Measurements from ENCODE around the gene MAD2L1. TPM values are rescaled to one million over a fixed set of nuclear protein-coding genes. Genes with fewer than 3 reads are reported as not detected.

MAD2L1 gene
- total and polyA plus RNA-seq, 2 of the 13 experiments (the other 11 are each of a cell fraction or from before 2014, with no cell fraction given), result 40.6 to 109 TPM

DNA sequence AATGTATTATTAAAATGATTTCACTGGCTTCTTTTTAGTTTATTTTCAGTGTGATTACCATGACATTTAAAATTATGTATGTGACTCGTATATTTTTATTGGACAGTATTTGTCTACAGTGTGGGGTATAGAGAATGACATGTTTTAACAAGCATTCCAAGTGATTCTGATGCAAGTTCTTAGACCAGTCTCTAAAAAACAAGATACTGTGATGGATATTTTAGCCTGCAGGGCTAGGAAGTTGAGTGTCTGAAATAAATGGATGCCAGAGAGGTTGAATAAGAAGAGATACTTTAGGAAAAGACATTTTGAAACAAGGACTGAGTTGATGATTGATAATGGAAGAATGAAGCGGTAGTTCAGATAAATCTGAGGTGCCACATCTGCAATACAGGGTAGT, 3.5 kb upstream of the MAD2L1 start:
- WGBS (ENCODE audit: low lambda C conversion rate), result 96% methylated on average over 2 of the region's 2 CpGs
- no peak overlapping the region for H3K27ac ChIP-seq (ENCODE audit: extremely low read length, insufficient read depth, low read length)
- no peak overlapping the region for H3K9ac ChIP-seq (ENCODE audit: insufficient read depth, low read depth, low read length)
- no peak for FAIRE-seq
- peaks cover 20% of the 10 kb centered on the region; the same call in 1 of the 2 replicates for H3K4me1 ChIP-seq (ENCODE audit: insufficient read depth, low read length)
- in situ Hi-C loops (cut with HindIII; ENCODE audit: extremely low pct_ligation_motif_present, low pct_unique_long_range_greater_than_20kb) (no loop called here), intact Hi-C loops (cut with micrococcal nuclease; ENCODE audit: unreplicated experiment) (no loop called here)
- no peak for ATAC-seq
- H4K20me1 ChIP-seq (ENCODE audit: insufficient read depth, low read length), result no peaks in the 10 kb centered on the region
- BruUV-seq (replicated peaks), result no TSS peak
- TF ChIP-seq ZNF143 (CRISPR knock-in tag; IDR thresholded peaks at IDR 0.05) (no peak), PHF8 (CRISPR knock-in tag; IDR thresholded peaks at IDR 0.05) (no peak), ZNF761 (CRISPR knock-in tag; conservative IDR thresholded peaks at IDR 0.05) (no peak), ZFP37 (CRISPR knock-in tag; IDR thresholded peaks at IDR 0.05; ENCODE audit: borderline replicate concordance) (no peak), BORCS8-MEF2B (CRISPR knock-in tag; IDR thresholded peaks at IDR 0.05) (no peak), SMAD1 (CRISPR knock-in tag; IDR thresholded peaks at IDR 0.05; ENCODE audit: borderline replicate concordance, low read depth) (no peak), ATF5 (CRISPR knock-in tag; IDR thresholded peaks at IDR 0.05; ENCODE audit: low read depth) (no peak), ZNF468 (CRISPR knock-in tag; IDR thresholded peaks at IDR 0.05) (no peak), ZNF672 (CRISPR knock-in tag; IDR thresholded peaks at IDR 0.05) (no peak)
- TF ChIP-seq, protein P1, sequence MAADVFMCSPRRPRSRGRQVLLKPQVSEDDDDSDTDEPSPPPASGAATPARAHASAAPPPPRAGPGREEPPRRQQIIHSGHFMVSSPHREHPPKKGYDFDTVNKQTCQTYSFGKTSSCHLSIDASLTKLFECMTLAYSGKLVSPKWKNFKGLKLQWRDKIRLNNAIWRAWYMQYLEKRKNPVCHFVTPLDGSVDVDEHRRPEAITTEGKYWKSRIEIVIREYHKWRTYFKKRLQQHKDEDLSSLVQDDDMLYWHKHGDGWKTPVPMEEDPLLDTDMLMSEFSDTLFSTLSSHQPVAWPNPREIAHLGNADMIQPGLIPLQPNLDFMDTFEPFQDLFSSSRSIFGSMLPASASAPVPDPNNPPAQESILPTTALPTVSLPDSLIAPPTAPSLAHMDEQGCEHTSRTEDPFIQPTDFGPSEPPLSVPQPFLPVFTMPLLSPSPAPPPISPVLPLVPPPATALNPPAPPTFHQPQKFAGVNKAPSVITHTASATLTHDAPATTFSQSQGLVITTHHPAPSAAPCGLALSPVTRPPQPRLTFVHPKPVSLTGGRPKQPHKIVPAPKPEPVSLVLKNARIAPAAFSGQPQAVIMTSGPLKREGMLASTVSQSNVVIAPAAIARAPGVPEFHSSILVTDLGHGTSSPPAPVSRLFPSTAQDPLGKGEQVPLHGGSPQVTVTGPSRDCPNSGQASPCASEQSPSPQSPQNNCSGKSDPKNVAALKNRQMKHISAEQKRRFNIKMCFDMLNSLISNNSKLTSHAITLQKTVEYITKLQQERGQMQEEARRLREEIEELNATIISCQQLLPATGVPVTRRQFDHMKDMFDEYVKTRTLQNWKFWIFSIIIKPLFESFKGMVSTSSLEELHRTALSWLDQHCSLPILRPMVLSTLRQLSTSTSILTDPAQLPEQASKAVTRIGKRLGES (CRISPR knock-in tag; IDR thresholded peaks at IDR 0.05; ENCODE audit: borderline replicate concordance), result no peak
- H3K79me2 ChIP-seq (ENCODE audit: insufficient read depth, low read length), result peaks cover 31% of the 10 kb centered on the region
- H3K27me3 ChIP-seq (ENCODE audit: control insufficient read depth in 1 of 2, insufficient read depth in 2 of 2, low read length in 2 of 2), result no peaks in the 10 kb centered on the region; a peak in 1 of 5 replicates
- POLR2A ChIA-PET, result no interaction called here
- no peaks in the 10 kb centered on the region; a peak in 1 of 5 replicates for H3K36me3 ChIP-seq (replicated peaks in 1 of 2; ENCODE audit: control insufficient read depth in 1 of 2, insufficient read depth in 2 of 2, low read length in 2 of 2)
- no peak overlapping the region for H3K4me3 ChIP-seq (replicated peaks in 1 of 3; ENCODE audit: insufficient read depth in 1 of 3, low read depth in 2 of 3, low read length in 3 of 3)
- no peak overlapping the region for H2AFZ ChIP-seq (ENCODE audit: low read length)
- no peak overlapping the region for H3K4me2 ChIP-seq (ENCODE audit: low read depth, low read length)
- no peaks in the 10 kb centered on the region for H3K9me3 ChIP-seq (ENCODE audit: low read length)
- CTCF ChIA-PET (ENCODE audit: low intra/inter-chr PET ratio, low total read pairs), result no interaction called here
- no peak for DNase-seq (ENCODE audit: low spot score)
